GM19025 (cell line): ENCODE measurements around the gene CFL1.
"Not testable (repeated sequence)": the region's sequence is repeated elsewhere in the genome, so short reads cannot be mapped to it uniquely, and the experiment has no call there.

ENCODE experiments used
- ATAC-seq: cut with Tn5 transposase; IDR thresholded peaks from one replicate; pipeline ENCODE4 v1.9.1; 2021; ENCODE audit warnings: mild to moderate bottlenecking, low read depth, moderate library complexity; ENCODE audit not compliant: unreplicated experiment

The CFL1 gene

GRCh38 chr11:65844231-65844872 is 13.6 kb downstream of the CFL1 start:
- ATAC-seq: no peak

DNA sequence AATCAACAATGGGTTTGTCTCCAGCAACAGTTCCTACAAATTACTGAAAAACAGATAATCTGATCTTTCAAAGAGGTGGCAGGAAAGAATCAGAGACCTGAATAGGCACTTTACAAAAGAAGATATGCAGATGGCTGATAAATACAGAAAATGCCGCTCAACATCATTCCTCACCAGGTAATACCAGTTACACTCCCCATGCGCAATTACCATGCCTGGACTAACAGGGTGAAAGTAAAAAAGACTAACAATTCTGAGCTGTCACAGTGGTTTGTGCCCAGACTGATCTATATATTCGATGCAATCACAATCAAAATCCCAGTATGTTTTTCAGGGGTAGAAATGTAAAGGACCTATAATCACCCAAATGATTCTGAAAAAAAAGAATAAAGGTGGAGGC is 14.2 kb downstream of the CFL1 start:
- no peak for ATAC-seq

- ATAC-seq: no peak
Measured at GRCh38 chr11:65842144-65842543, 15.8 kb downstream of the CFL1 start.

DNA sequence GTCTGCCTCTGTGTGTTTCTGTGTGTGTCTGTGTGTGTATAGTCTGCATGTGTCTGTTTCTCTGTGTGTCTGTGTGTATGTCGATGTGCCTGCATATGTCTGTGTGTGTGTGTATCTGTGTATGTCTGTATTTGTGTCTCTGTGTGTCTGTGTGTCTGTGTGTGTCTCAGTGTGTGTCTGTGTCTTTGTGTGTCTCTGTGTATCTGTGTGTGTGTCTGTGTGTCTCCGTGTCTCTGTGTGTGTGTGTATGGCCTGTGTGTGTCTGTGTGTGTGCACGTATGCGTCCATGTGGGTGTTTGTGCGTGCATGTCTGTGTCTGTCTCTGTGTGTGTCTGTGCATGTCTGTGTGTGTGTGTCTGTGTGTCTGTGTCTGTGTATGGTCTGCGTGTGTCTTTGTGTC is 23.8 kb downstream of the CFL1 start:
- ATAC-seq: no peak

- peak; percentile 97 for ATAC-seq
Measured at GRCh38 chr11:65833297-65834030, 24.5 kb downstream of the CFL1 start, which contains the start of gene SNX32. SNX32 (plus strand) TSS chr11:65833963; CDS start chr11:65834066, 103 bp downstream.

DNA sequence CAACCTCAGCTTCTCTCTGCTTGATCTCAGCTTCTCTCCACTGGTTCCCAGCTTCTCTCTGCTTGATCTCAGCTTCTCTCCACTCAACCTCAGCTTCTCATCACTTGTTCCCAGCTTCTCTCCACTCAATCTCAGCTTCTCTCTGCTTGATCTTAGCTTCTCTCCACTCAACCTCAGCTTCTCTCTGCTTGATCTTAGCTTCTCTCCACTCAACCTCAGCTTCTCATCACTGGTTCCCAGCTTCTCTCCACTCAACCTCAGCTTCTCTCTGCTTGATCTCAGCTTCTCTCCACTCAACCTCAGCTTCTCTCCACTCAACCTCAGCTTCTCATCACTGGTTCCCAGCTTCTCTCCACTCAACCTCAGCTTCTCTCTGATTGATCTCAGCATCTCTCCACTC is 25.7 kb downstream of the CFL1 start:
- not testable (repeated sequence) for ATAC-seq

DNA sequence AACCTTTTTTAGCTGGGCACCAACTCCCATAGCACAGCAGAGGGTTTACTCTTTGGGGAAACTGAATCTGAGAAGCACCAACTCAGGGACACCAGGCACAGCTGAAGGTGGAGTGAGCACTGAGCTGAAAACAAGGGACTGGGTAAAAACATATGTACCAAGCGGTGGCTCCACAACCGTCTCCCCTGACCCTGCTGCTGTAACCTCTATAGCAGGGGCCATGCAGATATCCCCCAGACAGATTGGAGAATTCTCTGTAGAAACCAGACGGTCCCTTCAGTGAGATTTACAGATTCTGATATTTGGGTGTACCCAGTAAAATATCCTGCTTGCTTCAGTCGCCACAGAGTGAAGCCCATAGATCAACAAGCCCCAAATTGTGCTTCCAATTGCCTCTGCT is 28.5 kb downstream of the CFL1 start:
- no peak for ATAC-seq

GRCh38 chr11:65826984-65827735 is 30.8 kb downstream of the CFL1 start:
- ATAC-seq: no peak

GRCh38 chr11:65822776-65823528 is 35.0 kb downstream of the CFL1 start:
- no peak for ATAC-seq

- no peak for ATAC-seq
Measured at GRCh38 chr11:65821107-65821506, 36.9 kb downstream of the CFL1 start.

DNA sequence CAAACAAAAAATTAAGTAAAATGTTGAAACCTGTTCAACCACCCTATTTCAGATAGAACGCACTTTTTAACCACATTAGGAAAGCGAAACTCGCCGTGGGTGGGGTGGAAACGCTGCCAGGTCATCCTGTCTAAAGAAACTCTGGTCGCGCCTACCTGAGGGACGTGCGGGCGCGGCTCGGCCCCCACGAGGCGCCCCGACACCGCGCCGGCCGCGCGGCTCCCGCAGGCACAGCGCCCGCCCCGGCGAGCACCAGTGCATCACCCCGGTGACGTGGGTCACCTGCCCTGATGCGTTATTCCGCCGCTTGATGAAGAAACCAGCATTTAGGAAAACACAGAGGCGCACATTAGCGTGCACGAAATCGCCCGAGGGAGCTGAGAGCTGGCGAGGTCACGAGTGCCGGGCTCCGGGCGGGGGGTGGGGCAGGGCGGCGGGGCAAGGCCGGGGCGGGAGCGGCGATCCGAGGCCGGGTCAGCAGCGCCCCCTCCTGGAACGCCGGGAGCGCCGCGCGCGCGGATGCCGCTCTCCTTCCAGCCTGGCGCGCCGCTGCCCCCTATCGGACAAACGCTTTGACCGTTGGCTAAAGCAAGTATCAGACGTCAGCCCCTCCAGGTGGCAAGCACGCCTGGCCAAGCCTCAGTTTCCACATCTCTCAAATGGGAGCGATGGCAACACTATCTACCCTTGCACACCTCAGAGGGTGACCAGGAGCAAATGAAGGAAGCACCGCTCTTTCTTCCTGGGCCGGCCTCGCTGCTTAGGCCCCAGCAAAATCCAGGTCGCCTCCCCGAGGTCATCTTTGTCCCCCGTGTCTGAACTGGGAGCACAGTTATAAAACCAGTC is 39.9 kb downstream of the CFL1 start:
- ATAC-seq: peak; percentile 78

DNA sequence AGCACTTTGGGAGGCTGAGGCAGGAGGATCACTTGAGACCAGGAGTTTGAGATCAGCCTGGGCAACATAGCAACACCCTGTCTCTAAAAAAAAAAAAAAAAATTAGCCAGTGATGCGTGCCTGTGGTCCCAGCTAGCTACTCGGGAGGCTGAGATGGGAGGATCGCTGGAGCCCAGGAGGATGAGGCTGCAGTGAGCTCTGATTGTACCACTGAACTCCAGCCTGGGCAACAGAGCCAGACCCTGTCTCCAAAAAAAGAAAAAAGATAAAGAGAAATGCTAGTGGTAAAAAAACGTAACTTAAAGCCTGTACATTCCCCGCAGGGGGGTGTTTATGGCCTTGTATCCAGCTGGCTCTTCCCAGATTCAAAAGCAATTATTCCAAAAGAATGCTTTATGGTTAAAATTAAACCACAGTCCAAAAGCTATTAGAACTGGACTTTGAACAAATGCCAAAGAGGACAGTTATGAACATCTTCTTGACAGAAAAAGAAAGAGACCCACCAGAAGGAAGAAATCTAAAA is 40.6 kb downstream of the CFL1 start:
- no peak for ATAC-seq

- ATAC-seq: no peak
Measured at GRCh38 chr11:65816696-65817095, 41.3 kb downstream of the CFL1 start.

DNA sequence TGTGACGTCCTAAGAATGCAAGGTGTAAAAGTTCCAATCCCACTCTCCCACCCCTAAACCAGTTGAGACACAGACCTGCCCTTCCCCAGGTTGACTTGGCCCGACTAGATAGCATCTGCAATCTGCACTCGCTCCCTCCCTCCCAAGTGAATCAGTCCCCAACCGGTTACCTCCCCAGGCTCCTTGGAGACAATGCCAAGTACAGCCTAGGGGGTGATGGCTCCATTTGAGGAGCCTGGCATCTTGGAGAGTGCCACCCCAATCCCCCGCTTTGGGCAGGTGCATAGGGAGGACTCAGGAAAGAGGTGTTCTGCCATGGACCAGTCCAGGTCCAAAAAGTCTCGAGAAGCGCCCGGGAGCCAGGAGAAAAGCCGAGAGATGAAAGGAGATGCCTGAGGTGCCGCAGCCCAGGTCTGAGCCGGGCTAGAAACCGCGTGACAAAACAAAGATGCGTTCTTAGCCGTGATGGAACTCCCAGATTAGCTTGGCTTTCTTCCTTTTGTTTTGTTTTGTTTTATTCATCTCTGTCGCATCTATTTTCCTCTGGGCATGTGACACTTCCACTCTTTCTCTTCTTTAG is 42.9 kb downstream of the CFL1 start:
- no peak for ATAC-seq

DNA sequence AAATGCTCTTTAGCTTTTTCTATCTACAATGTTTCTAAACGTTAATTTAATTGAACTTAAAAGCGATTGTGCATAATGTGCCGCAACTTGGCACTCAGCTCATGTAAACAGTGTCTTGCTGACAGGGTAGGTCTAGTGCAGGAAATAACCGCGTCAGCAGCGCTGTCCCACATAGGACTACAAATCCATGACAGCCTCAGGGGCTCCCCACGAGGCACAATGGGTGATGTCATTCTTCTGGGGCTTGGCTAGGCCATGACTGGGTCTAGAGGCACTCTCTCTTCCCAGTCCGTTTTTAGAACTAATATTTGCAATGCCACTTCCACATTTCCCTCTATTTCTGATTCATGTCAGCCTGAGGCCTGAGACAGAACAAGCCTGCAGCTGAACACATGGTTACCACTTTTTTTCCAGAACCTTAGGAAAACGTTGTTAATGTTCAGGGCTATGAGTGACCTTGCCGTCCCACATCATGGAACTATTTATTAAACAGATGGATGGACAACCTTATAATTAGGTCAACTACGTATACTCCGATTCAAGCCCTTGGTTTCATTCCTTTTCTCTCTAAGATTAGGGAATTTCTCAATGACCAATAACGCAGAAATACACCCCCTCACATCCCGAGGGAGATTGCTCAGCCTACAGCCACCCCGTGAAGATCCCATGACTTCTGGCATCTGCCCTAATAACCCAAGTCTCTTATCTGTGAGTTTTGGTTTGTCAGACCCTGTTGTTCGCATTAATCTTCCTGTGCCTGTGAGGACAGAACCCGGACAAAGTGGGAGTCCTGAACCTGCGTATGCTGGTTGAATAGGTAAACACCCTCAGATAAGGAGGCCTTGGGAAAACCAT is 43.6 kb downstream of the CFL1 start:
- ATAC-seq: no peak

DNA sequence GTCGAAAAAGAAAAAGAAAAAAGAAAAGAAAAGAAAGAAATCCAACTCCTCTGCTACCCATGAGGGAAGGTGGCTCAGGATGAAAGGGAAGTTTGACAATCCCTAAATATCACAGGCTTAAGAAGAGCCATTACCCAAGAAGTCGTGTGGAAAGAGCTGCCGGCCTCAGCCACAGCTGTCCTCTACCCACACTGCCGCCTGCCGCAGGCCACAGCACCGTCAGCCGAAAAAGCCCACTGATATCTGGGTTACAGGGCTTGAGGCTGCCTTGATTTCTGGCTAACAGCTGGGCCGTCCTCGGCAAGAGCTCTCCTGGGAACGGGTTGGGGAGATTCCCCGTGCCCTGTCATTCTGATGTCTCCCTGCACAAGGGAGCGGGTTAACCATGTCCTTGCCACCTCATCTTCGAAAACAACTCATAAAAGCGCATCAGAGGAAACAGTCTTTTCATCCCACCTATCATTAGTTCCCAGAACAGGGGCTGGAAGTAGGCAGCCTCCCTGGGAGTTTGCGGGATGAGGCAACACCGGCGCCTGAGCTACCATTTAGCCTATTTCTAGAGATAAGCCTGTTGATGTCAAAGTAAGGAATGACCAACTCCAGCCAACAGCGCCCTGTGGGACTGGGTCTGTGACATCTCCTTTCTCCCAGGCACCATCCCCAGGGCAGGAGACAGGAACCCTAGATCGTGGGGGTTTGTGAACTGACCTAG is 46.1 kb downstream of the CFL1 start:
- no peak for ATAC-seq

DNA sequence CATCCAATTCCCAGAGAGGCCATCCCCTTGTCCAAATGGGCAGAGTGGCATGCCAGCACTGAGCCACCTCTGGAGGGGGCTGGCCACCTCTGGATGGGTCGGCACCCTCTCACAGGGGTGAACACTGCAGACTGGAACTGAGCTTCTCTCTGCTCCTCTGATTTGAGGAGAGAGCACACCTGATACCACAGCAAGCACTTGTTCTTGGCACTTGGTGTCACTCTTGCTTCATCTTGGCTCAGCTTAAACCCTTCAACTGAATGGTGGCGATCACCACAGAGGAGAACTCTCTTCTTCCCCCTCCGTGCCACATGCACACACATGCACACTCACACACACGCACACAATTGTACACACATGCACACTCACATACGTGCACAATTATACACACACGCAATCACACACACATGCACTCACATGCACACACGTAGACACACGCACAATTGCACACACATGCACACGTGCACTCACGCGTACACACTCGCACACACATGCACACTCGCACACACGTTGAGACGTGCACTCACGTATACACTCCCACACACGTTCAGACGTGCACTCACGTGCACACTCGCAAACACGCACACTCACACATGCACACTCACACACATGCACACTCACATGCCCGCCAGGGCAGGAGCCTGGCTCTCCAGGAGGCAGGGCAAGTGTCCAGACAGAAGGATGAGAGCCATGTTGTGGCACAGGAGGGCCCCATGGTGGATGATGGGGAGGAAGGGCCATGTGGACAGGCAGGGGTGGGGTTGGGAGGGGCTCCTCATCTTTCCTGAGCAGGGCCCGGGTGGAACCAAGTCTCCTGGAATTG is 47.7 kb downstream of the CFL1 start:
- no peak for ATAC-seq
